ENCODE results near the gene KLHDC3.
"Not testable (repeated sequence)": the region's sequence is repeated elsewhere in the genome, so short reads cannot be mapped to it uniquely, and the experiment has no call there.

The KLHDC3 gene

DNA sequence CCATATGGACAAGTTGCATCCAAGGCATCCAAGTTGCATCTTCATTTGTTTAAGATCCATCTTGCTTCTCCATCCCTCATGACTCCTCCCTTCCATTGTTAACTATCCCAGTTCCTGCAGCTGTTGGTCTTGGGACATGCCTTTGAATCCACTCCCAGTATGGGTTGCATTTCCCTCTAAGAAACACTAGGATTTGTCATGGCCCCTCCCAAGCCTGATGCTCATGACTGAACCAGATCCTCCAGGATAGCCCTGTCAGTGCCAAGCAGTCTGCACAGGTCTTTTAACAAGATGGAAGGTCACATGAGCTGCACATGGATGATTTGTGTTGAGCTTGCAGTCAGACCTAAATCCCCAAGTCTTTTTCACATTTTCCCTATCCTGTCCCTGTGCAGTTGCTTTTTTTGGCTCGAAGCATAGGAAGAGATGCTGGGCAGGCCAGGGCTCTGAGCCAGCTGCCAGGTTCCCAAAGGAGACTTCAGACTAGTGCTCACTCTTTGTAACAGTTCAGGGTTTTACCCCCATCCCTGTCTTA is 25.5 kb upstream of the KLHDC3 start:
- no peak for DNase-seq (ENCODE audit: low spot score)

DNA sequence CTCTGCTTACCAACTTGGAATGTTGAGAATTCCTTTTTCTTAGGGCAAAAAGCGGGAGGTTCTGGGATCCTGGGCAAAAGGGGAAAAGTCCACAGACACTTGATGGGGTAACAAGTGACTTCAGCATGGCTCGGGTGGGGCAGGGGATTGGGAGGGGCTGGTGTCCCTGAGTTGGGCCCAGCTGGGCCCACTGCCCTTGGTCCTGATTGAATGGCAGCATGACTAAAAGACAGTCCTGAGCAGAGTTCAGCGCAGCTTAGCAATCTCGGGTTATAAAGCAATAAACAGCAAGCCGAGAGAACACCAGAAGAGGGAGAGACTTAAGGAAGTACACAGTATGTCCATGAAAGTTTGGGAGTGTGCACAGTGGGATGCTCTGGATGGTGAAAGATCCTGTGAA is 24.1 kb upstream of the KLHDC3 start:
- DNase-seq (ENCODE audit: low spot score): no peak

- DNase-seq (ENCODE audit: low spot score): no peak
These were observed 20.6 kb upstream of the KLHDC3 start for GRCh38 chr6:42993445-42993844.

- no peak for DNase-seq (ENCODE audit: low spot score)
These were observed 17.5 kb upstream of the KLHDC3 start for GRCh38 chr6:42996513-42996912.

- not testable (repeated sequence) for DNase-seq (ENCODE audit: low spot score)
These were observed 15.8 kb upstream of the KLHDC3 start for GRCh38 chr6:42998205-42998604.

GRCh38 chr6:43001843-43002242 is 12.2 kb upstream of the KLHDC3 start:
- no peak for DNase-seq (ENCODE audit: low spot score)

DNA sequence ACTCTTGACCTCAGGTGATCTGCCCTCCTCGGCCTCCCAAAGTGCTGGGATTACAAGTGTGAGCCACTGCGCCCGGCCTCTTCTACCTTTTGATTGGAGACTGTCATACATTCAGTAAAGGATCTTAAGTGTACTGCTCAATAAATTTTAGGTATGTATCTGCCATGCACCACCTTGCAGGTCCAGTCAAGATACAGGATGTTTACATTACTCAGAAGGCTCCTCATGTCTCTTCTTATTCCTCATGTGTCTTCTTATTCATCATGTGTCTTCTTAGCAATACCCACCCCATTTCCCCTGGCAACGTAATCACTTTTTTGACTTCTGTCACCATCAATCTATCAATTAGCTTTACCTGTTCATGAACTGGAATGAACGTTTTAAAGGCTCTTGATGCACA is 8.2 kb upstream of the KLHDC3 start:
- no peak for DNase-seq (ENCODE audit: low spot score)

GRCh38 chr6:43006251-43006650 is 7.8 kb upstream of the KLHDC3 start:
- no peak for DNase-seq (ENCODE audit: low spot score)

- DNase-seq (ENCODE audit: low spot score): no peak
These were observed 6.9 kb upstream of the KLHDC3 start for GRCh38 chr6:43007126-43007525.

DNA sequence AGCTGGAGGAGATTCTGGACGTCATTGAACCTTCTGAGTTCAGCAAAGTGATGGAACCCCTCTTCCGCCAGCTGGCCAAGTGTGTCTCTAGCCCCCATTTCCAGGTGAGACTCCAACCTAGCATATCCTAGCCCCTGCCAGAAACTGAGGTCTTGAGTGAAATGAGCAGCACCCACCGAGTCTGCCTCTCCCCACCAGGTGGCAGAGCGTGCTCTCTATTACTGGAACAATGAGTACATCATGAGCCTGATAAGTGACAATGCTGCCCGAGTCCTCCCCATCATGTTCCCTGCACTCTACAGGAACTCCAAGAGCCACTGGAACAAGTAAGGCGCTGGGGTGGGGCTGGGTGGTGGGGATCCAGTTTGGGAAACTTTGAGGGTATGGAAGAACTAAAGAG is 4.9 kb upstream of the KLHDC3 start:
- DNase-seq (ENCODE audit: low spot score): peak; percentile 39

GRCh38 chr6:43011207-43011606 is 2.8 kb upstream of the KLHDC3 start:
- no peak for DNase-seq (ENCODE audit: low spot score)

GRCh38 chr6:43012364-43012763 is 1.7 kb upstream of the KLHDC3 start:
- no peak for DNase-seq (ENCODE audit: low spot score)

GRCh38 chr6:43013097-43013842 is 779 bp upstream of the KLHDC3 start:
- no peak for DNase-seq (ENCODE audit: low spot score)

GRCh38 chr6:43014434-43014909 is 423 bp downstream of the KLHDC3 start:
- peak; percentile 42 for DNase-seq (ENCODE audit: low spot score)

GRCh38 chr6:43016176-43016942 is 2.3 kb downstream of the KLHDC3 start:
- DNase-seq (ENCODE audit: low spot score): no peak

GRCh38 chr6:43016943-43017334 is 2.9 kb downstream of the KLHDC3 start:
- no peak for DNase-seq (ENCODE audit: low spot score)

DNA sequence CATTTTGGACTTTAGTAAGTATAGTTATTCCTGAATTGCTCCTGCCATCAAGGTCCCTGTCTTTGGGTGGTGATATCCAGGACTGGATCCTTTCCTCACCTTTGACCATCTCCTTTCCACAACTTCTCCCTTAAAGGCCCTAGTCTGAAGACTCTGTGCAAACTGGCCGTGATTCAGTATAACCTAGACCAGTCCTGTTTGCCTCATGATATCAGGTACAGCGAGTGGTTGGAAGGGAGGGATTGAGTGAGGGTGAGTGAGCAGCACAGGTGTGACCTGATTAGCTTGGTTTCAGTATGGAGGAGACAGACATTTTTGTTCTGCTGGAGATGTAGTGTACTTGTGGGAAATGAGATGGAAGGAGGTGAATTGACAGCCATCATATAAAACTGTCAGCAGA is 5.1 kb downstream of the KLHDC3 start:
- no peak for DNase-seq (ENCODE audit: low spot score)

GRCh38 chr6:43020052-43020705 is 6.1 kb downstream of the KLHDC3 start:
- DNase-seq (ENCODE audit: low spot score): no peak

GRCh38 chr6:43020847-43021246 is 6.8 kb downstream of the KLHDC3 start:
- no peak for DNase-seq (ENCODE audit: low spot score)

DNA sequence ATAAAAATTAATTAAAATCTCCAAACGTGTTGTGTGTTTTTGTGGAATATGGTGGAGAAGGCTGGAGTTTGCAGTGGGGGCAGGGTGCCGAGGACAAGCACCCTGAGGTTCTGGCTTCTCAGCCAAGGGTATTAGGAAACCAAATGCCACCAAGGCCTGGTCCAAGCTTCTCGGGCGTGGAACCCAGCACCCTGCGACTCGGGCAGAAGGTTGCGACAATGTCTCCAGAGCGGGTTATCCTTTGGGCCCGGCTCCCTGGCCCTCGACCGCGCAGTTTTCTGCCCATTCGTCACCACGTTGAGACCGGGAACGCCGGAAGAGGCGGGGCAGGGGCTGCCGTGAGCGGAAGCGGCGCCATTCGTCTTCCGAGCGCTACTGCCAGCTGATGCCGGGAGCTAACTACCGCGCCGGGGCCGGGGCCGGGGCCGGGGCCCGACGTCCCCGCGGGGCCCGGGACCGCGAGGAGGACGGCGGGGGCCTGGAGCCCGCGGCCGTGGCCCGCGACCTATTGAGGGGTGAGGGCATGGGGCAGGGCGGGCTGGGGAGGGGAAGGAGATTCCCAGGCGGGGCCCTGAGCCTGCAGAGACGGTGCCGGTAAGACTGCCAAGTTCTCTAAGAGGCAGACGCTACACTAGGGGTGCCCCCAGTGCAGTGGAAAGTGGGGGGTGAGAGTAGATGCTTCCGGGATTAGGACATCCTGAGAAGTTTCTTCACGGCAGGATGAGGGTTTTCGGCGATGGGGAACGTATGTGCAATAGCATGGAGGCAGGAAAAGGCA is 7.4 kb downstream of the KLHDC3 start, which contains the start of gene RRP36:
RRP36 (plus strand) TSS at position 354 of the 778 bp plus-strand sequence; CDS start at position 386, 32 bp downstream.
- peak; percentile 55 for DNase-seq (ENCODE audit: low spot score)

GRCh38 chr6:43024436-43024835 is 10.4 kb downstream of the KLHDC3 start:
- DNase-seq (ENCODE audit: low spot score): no peak

- no peak for DNase-seq (ENCODE audit: low spot score)
These were observed 12.3 kb downstream of the KLHDC3 start for GRCh38 chr6:43026365-43026764.
